ENCODE results near the gene NEO1. TPM values are rescaled to one million over a fixed set of nuclear protein-coding genes. Genes with fewer than 3 reads are reported as not detected.

The NEO1 gene
- total and polyA plus RNA-seq, 9 of the 15 experiments (the other 6 are each of a cell fraction or from before 2014, with no cell fraction given), result 0.08 to 1.7 (median 0.48) TPM

- TF ChIP-seq ZNF407 (IDR thresholded peaks at IDR 0.05; ENCODE audit: low read depth) (no peak), ELK1 (CRISPR knock-in tag; IDR thresholded peaks at IDR 0.05) (no peak), SP1 (CRISPR knock-in tag; IDR thresholded peaks at IDR 0.05) (no peak), ZNF609 (CRISPR knock-in tag; IDR thresholded peaks at IDR 0.05; ENCODE audit: borderline replicate concordance) (no peak), ZFP1 (CRISPR knock-in tag; IDR thresholded peaks at IDR 0.05) (no peak), MCM7 (IDR thresholded peaks at IDR 0.05) (no peak), KLF13 (tag; IDR thresholded peaks at IDR 0.05; ENCODE audit: borderline replicate concordance, low read depth) (no peak), GABPA (tag; conservative IDR thresholded peaks at IDR 0.05; ENCODE audit: low read depth) (no peak), POLR3A (IDR thresholded peaks at IDR 0.05; ENCODE audit: borderline replicate concordance, extremely low read depth, insufficient read depth, insufficient read length) (no peak), NFRKB (IDR thresholded peaks at IDR 0.05; ENCODE audit: low read depth) (no peak), ZBTB2 (IDR thresholded peaks at IDR 0.05) (no peak)
Observed at GRCh38 chr15:73226093-73226814, 174.0 kb downstream of the NEO1 start (continued).
